Endothelial cell of umbilical vein (primary cell): Measurements from ENCODE around the gene SRGAP3. TPM values are rescaled to one million over a fixed set of nuclear protein-coding genes. Genes with fewer than 3 reads are reported as not detected.

ENCODE experiments used
- BruUV-seq: library from RNA; stranded (reverse); fragments of 400-500 nt; replicated peaks from 2 replicates; lab custom pipeline; 2021; lab: Mats Ljungman, UMichigan
- CTCF ChIA-PET: fragments of 300-600, 350-600 bp; sonication (Branson Sonifier 250); formaldehyde crosslinking; loops from one replicate; lab custom pipeline; 2021; ENCODE audit warnings: antibody characterized with exemption, inconsistent platforms; lab: Charles Lee
- POLR2A ChIA-PET: fragments of 300-600, 350-600 bp; sonication (Branson Sonifier 250); formaldehyde crosslinking; loops from one replicate; lab custom pipeline; 2021; ENCODE audit warnings: antibody characterized with exemption, inconsistent platforms; lab: Charles Lee
- DNase-seq: peaks from one replicate; pipeline ENCODE4 v3.0.0-alpha.2; 2011; ENCODE audit warnings: low read depth, low spot score
- FAIRE-seq: peaks from 2 replicates; lab custom pipeline; 2011; peaks lifted over from hg19 to GRCh38; lab: Jason Lieb, UNC
- H2AFZ ChIP-seq: 2 replicates; pipeline ENCODE4 v1.6.0; 2012; ENCODE audit warnings: low read depth, low read length, control low read depth, inconsistent platforms
- H3K27ac ChIP-seq: 2 replicates; pipeline ENCODE4 v1.5.1; 2011; ENCODE audit warnings: low read depth, mild to moderate bottlenecking, control low read depth, low read length, moderate library complexity; ENCODE audit not compliant: insufficient read depth
- H3K27me3 ChIP-seq, 2 experiments: 2 replicates each; pipeline versions ENCODE4 v1.6.0 to v1.6.1; 2011; ENCODE audit warnings: low read length in 2 of 2, mixed read lengths in 1 of 2; ENCODE audit not compliant: control insufficient read depth in 2 of 2, insufficient read depth in 2 of 2
- H3K36me3 ChIP-seq, 2 experiments: 2 replicates in 1 of 2; 3 replicates in 1 of 2; pipeline ENCODE4 v1.5.1; 2011; ENCODE audit warnings: low read length in 2 of 2, mild to moderate bottlenecking in 1 of 2, moderate library complexity in 1 of 2; ENCODE audit not compliant: control insufficient read depth in 2 of 2, insufficient read depth in 2 of 2; ENCODE audit errors: extremely low read depth in 1 of 2
- H3K4me1 ChIP-seq: 3 replicates; pipeline ENCODE4 v1.5.1; 2011; ENCODE audit warnings: mild to moderate bottlenecking, low read length; ENCODE audit not compliant: control insufficient read depth, insufficient read depth; ENCODE audit errors: extremely low read depth
- H3K4me2 ChIP-seq: 2 replicates; pipeline ENCODE4 v1.6.1; 2011; ENCODE audit warnings: low read length, control low read depth, mixed read lengths; ENCODE audit not compliant: insufficient read depth
- H3K4me3 ChIP-seq, 3 experiments: fragments of 200-600 bp in 1 of 3; sonication (generic), shearing (Covaris generic) in 1 of 3; replicated peaks in 1 of 3; 2 replicates each; pipeline ENCODE4 v1.5.1; 2011 to 2016; ENCODE audit warnings: control low read depth in 3 of 3, low read length in 3 of 3, mild to moderate bottlenecking in 2 of 3, inconsistent platforms in 1 of 3, low read depth in 1 of 3, moderate library complexity in 1 of 3; ENCODE audit not compliant: insufficient read depth in 1 of 3
- H3K79me2 ChIP-seq: 2 replicates; pipeline ENCODE4 v1.6.0; 2012; ENCODE audit warnings: low read length, inconsistent platforms; ENCODE audit not compliant: control insufficient read depth, insufficient read depth
- H3K9ac ChIP-seq: replicated peaks from 2 replicates; pipeline ENCODE3; 2011; ENCODE audit warnings: low read length, control low read depth; ENCODE audit not compliant: insufficient read depth; ENCODE audit errors: extremely low read depth
- H3K9me1 ChIP-seq: replicated peaks from 3 replicates; pipeline ENCODE4 v1.6.0; 2011; ENCODE audit warnings: mild to moderate bottlenecking, low read length; ENCODE audit not compliant: control insufficient read depth, insufficient read depth; ENCODE audit errors: extremely low read depth
- H3K9me3 ChIP-seq: replicated peaks from 2 replicates; pipeline ENCODE4 v1.5.1; 2012; ENCODE audit warnings: low read length, inconsistent platforms; ENCODE audit not compliant: control insufficient read depth, insufficient read depth
- H4K20me1 ChIP-seq: replicated peaks from 2 replicates; pipeline ENCODE3; 2011; ENCODE audit warnings: mild to moderate bottlenecking, low read length; ENCODE audit not compliant: control insufficient read depth, insufficient read depth; ENCODE audit errors: extremely low read depth
- CTCF ChIP-seq, 2 donors: IDR thresholded peaks; 1 replicate in 1 of 2; 2 replicates in 1 of 2; pipeline ENCODE4 v1.5.1; 2011; ENCODE audit warnings: low read length in 2 of 2, mild to moderate bottlenecking in 2 of 2, moderate library complexity in 2 of 2, control low read depth in 1 of 2, inconsistent platforms in 1 of 2, low read depth in 1 of 2; ENCODE audit not compliant: insufficient read depth in 1 of 2; ENCODE audit errors: extremely low read depth in 1 of 2
- EZH2 ChIP-seq: IDR thresholded peaks from 2 replicates; pipeline ENCODE4 v1.6.1; 2012; ENCODE audit warnings: borderline replicate concordance, low read depth, mild to moderate bottlenecking, moderate library complexity, low read length, inconsistent platforms; ENCODE audit not compliant: severe bottlenecking
- FOS ChIP-seq: IDR thresholded peaks from 2 replicates; pipeline ENCODE4 v1.6.1; 2011; ENCODE audit warnings: mild to moderate bottlenecking, low read length, moderate library complexity, borderline replicate concordance; ENCODE audit not compliant: insufficient read depth
- GATA2 ChIP-seq: IDR thresholded peaks from 2 replicates; pipeline ENCODE4 v1.7.0; 2011; ENCODE audit warnings: low read depth, mild to moderate bottlenecking, moderate library complexity, mixed read lengths, low read length; ENCODE audit not compliant: insufficient read length, insufficient read depth
- JUN ChIP-seq: IDR thresholded peaks from 2 replicates; pipeline ENCODE4 v1.6.1; 2011; ENCODE audit warnings: borderline replicate concordance, low read depth; ENCODE audit not compliant: insufficient read length, insufficient read depth
- MAX ChIP-seq: IDR thresholded peaks from 2 replicates; pipeline ENCODE4 v1.6.1; 2011; ENCODE audit not compliant: insufficient read depth, insufficient read length
- MYC ChIP-seq: IDR thresholded peaks from one replicate; pipeline ENCODE4 v1.6.1; 2011; ENCODE audit warnings: mild to moderate bottlenecking, low read depth, low read length
- POLR2A ChIP-seq: IDR thresholded peaks from 2 replicates; pipeline ENCODE4 v1.6.1; 2012; ENCODE audit warnings: low read depth, mild to moderate bottlenecking, control low read depth, low read length
- POLR2AphosphoS5 ChIP-seq: IDR thresholded peaks from 2 replicates; pipeline ENCODE4 v1.6.1; 2012; ENCODE audit warnings: low read depth, mild to moderate bottlenecking, control low read depth, low read length, moderate library complexity; ENCODE audit not compliant: insufficient read depth
- dilution Hi-C: fragments of 300-500 bp; cut with MboI; formaldehyde crosslinking; loops from one replicate; pipeline ENCODE4 v1.15.0; 2019; ENCODE audit warnings: low sequenced_read_pairs; ENCODE audit not compliant: extremely low pct_ligation_motif_present
- intact Hi-C: fragments of 100-400 bp; cut with micrococcal nuclease; formaldehyde crosslinking; loops from one replicate; pipeline ENCODE4 v1.10.0; 2022
- polyA plus RNA-seq, 4 experiments: library from polyadenylated mRNA; depleted of rRNA in 3 of 4; stranded (reverse) in 3 of 4; unstranded in 1 of 4; fragments of >200 nt; gene quantifications; 2 replicates each; pipeline versions ENCODE4 v1.2.1 to v1.2.3, GENCODE V29; 2011 to 2012; ENCODE audit warnings: missing spikeins in 1 of 4
- total RNA-seq: library from RNA; stranded (reverse); gene quantifications from 2 replicates; pipeline ENCODE4 v1.2.3, GENCODE V29; 2021

The SRGAP3 gene
- total and polyA plus RNA-seq, 2 donors (not counting 3 experiments of a cell fraction or from before 2014, with no cell fraction given): 0.06 TPM; not detected in 1

- no peak overlapping the region for H3K4me2 ChIP-seq
- peaks cover 0 to 3% of the 10 kb centered on the region in 2 experiments for H3K27me3 ChIP-seq
- POLR2A ChIA-PET: no interaction called here
- no peaks in the 10 kb centered on the region for H4K20me1 ChIP-seq
- BruUV-seq: no TSS peak
- no peak for FAIRE-seq
- no peak overlapping the region for H3K4me3 ChIP-seq
- intact Hi-C loops (no loop called here), dilution Hi-C loops (no loop called here)
- TF ChIP-seq JUN: no peak
- H3K79me2 ChIP-seq: no peaks in the 10 kb centered on the region
- no peak overlapping the region for H2AFZ ChIP-seq
- CTCF ChIA-PET: interaction anchor here (1.1 kb wide), 1 partner anchor 22 kb away, joined by 3 read pairs; no protein-coding TSS in a partner anchor
- DNase-seq: no peak
- H3K9ac ChIP-seq: no peak overlapping the region
- H3K4me1 ChIP-seq: no peaks in the 10 kb centered on the region
- no peaks in the 10 kb centered on the region for H3K9me1 ChIP-seq
- no peaks in the 10 kb centered on the region for H3K36me3 ChIP-seq
- no peaks in the 10 kb centered on the region for H3K9me3 ChIP-seq
- H3K27ac ChIP-seq: no peak overlapping the region
Measured at GRCh38 chr3:9251055-9251786, 1.8 kb upstream of the SRGAP3 start.

GRCh38 chr3:9250236-9250635 lies 790 bp upstream of the SRGAP3 start:
- no peak overlapping the region for H2AFZ ChIP-seq
- DNase-seq (no peak), FAIRE-seq (no peak)
- peaks cover 0 to 3% of the 10 kb centered on the region in 2 experiments for H3K27me3 ChIP-seq
- no peak overlapping the region for H3K9ac ChIP-seq
- H4K20me1 ChIP-seq: no peaks in the 10 kb centered on the region
- no peak overlapping the region for H3K4me2 ChIP-seq
- ChIA-PET POLR2A (no interaction called here), CTCF (interaction anchor here (1.3 to 1.7 kb wide), 2 partner anchors 8 to 200 kb away, joined by 4 to 7 read pairs; no protein-coding TSS in a partner anchor)
- TF ChIP-seq MYC (no peak), MAX (no peak), CTCF (IDR thresholded peaks at IDR 0.05; ENCODE audit: extremely low read depth in 1 of 2, insufficient read depth in 1 of 2, low read depth in 1 of 2, low read length in 2 of 2) (no peak), GATA2 (no peak), POLR2AphosphoS5 (no peak), JUN (no peak), POLR2A (no peak), FOS (no peak), EZH2 (no peak)
- H3K4me1 ChIP-seq: no peaks in the 10 kb centered on the region
- no peaks in the 10 kb centered on the region for H3K79me2 ChIP-seq
- intact Hi-C loops: no loop called here
- no peaks in the 10 kb centered on the region for H3K36me3 ChIP-seq
- no peak overlapping the region for H3K27ac ChIP-seq
- H3K4me3 ChIP-seq: no peak overlapping the region
- H3K9me3 ChIP-seq: no peaks in the 10 kb centered on the region
- dilution Hi-C loops: no loop called here
- no peaks in the 10 kb centered on the region for H3K9me1 ChIP-seq
- BruUV-seq: no TSS peak
